Embryonic facial prominence (tissue), 1 donor: ENCODE results near the gene FOXP1.
A peak's percentile ranks its signal among the peaks of the same experiment; 100 is the strongest.

ENCODE experiments used
- DNase-seq: peaks from one replicate; pipeline ENCODE4 v3.0.0-alpha.2; 2016; ENCODE audit errors: extremely low spot score

Gene FOXP1

GRCh38 chr3:71149959-71150954 is 433.3 kb downstream of the FOXP1 start:
- DNase-seq, result no peak

- no peak for DNase-seq
Observed at GRCh38 chr3:71148455-71149060, 435.0 kb downstream of the FOXP1 start.

- DNase-seq, result no peak
Observed at GRCh38 chr3:71146673-71147072, 436.9 kb downstream of the FOXP1 start.

DNA sequence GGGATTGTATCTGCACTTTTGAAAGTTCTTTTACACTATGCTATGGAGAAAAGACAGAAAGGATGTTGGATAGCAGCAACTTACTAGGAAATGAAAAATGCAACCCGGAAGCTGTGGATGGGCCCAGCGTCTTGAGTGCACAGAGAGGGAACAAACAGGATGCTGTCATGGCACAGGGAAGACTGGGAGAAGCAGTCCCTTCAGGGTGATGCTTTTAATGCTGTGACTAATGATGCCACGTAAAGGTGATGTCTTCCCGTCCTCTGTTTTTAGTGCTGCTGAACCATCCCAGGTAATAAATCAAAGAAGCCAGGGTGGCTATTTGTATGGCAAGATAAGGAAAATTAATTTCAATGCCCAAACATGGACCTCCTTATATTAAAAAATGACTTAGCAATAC is 437.6 kb downstream of the FOXP1 start:
- DNase-seq, result no peak

DNA sequence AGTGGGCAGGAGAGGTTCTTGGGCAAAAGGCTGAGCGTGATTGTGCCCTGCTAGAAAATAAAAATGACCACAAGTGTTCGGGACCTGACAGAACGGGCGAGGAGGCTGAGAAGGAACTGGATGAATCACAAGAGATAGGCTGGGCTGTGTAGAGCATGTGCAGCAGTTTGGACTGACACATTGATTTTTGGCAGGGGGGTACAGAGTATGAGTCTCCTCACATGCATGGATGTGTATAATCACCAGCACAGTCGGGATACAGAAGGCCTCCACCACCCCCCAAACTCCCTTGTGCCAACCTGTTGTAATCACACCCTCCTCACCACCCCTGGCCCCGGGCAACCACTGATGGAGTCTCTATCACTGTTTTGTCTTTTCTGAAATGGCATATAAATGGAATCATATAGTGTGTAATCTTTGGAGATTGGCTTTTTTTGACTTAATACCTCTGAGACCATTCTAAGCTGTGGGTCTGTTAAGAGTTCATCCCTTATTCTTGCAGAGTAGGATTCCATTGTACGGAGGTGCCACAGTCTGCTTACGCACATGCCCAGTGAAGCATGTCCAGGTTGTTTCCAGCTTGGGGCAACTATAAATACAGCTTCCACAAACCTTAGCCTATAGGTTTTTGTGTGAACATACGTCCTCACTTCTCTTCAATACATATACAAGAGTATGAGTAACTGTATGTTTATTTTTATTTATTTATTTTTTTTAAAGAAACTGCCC is 438.8 kb downstream of the FOXP1 start:
- DNase-seq, result no peak

- DNase-seq, result no peak
Observed at GRCh38 chr3:71143493-71143892, 440.0 kb downstream of the FOXP1 start.

DNA sequence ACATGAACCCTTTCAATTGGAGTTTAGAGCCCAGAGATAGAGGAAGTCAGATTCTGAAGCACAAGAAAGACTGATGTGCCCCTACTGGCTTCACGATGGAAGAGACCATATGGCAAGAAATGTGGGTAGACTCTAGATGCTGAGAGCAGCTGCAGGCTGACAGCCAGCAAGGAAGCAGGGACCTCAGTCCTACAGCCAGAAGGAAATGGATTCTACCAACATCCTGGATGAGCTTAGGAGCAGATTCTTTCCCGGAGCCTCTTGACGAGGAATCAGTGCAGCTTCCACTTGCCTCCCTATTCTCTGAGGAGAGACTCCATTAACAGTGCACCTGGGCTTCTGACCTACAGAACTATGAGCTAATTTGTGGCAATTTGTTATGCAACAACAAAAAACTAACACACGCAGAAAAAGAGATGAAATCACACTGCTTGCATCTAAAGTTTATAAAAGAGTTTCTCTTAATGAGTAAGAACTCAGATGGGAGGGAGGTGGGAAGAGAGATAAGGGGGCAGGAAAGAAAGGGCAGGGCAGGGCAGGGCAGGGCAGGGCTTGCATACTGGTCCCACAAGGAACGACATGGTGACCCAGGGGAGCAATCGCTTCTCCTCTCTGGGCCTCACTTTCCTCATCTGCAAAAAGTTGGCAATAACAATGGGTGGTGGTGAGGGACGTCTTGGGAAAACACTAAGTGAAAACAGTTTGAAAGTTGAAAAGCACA is 440.9 kb downstream of the FOXP1 start:
- no peak for DNase-seq

DNA sequence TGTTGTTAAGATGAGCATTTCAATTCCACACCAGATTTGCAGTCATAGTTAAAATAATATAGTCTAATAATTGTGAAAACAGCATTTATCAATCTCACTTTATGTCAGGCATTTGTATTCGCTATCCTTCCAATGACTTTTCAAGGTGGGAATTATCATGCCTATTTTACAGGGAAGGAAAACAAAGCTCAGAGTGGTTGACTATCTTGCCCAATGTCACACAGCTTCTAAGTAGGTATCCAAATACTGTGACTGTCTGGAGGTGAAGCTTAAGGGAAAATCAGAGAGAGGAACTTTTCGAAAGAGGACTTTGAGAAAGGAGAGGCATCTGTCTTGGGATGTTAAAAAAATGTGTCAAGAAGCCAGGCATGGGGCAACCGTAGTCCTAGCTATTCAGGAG is 443.1 kb downstream of the FOXP1 start:
- no peak for DNase-seq

DNA sequence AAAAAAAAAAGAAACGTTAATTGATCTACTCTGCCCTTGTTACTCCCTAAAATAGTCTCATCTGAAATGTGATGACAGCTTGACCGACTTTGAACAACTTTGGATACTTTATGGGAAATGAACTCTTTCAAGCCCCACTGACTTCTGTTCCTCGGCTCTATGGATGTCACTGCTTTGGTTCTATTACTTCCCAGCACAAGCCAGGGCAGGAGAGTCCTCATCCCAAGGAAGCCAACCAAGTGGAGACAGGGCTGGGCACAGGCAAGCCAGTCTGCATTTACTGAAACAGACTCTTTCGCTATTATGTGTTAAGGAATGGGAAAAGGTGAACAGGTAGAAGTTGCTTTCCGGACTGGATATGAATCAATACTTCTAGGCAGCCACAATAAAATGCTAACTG is 444.0 kb downstream of the FOXP1 start:
- no peak for DNase-seq

DNA sequence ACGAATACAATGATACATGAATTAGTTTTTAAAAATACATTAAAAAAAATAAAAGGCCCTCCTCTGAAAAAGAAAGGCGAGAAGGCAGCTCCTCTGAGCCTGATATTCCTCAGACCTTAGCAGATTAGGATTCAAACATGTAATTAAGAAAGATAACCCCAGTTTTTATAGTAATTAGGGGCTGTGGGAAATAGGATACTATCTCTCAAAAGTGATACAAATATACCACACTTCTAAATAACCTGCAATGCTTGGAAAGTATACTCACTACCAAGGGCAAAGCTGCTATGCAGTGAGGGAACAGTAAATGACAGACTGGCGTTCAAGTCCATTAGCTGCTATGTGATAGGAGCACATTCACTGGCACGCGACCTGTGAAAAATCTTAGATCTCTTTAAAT is 445.1 kb downstream of the FOXP1 start:
- DNase-seq, result no peak

DNA sequence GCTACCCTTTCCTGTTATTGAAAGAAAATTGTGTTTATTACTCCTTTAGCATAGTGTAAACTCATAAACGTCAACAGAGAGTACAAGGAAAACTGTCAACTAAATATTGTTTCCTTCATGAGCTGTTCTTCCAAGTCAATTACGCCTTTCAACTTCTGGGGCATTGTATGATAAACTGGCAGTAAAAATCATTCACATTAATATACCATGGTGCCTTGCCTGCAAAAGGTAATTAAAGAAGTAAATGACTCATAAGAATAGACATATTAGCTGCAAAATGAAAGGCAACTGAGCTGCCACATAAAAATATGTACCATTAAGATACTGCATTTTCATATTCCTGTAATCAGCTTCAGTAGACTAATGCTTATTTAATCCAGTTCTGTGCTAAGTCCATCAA is 447.3 kb downstream of the FOXP1 start:
- DNase-seq, result no peak

DNA sequence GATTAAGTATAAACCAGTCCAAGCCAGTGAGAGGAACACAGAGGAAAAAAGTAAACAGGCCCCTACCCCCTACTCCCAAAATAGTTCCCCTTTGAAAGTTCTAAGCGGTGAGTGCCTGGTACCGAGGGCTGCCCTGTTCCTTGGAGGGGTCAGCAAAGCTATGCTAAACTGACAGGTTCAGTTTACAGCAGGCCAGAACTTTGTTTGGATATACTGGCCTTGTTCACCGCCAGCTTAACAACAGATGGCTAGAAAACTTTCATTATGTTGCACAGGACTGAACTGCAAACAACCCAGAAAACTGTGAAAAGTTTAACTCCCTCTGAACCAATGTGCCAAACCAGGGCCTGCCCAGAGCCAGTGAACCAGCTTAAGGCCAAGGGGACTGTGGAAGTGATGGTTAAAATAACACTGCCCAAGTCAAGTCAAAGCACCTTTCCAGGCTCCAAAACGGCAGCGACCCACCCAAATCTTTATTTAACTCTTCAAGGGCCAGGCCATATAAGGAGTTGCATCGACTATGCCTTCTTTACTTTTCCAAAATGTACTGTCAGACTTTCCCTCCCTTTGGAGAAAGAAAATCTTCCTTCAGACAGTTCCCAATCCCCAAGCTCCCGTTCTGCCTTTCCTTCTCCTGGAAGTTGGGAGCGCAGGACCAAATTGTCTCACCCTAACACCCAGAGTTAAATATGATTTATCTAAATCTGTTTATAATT is 448.0 kb downstream of the FOXP1 start:
- DNase-seq, result no peak

DNA sequence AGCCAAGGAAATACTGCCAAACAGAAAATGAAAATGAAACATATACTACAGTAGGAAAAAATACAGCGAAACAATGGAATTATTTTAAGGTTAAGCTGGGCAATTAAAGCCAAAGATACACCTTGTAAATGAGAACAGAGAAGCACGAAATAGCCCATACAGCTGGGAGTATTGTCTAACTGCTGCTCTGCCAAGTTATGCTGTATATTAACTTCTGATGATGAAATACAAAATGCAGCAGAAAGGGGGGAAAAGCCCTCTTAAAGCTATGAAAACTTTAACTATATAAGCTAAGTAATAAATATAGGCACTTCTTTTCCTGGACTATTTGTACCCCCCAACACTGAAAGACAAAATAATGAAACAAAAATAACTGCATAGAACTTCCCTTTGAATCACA is 449.0 kb downstream of the FOXP1 start:
- DNase-seq, result no peak

- DNase-seq, result no peak
Observed at GRCh38 chr3:71133865-71134264, 449.7 kb downstream of the FOXP1 start.

DNA sequence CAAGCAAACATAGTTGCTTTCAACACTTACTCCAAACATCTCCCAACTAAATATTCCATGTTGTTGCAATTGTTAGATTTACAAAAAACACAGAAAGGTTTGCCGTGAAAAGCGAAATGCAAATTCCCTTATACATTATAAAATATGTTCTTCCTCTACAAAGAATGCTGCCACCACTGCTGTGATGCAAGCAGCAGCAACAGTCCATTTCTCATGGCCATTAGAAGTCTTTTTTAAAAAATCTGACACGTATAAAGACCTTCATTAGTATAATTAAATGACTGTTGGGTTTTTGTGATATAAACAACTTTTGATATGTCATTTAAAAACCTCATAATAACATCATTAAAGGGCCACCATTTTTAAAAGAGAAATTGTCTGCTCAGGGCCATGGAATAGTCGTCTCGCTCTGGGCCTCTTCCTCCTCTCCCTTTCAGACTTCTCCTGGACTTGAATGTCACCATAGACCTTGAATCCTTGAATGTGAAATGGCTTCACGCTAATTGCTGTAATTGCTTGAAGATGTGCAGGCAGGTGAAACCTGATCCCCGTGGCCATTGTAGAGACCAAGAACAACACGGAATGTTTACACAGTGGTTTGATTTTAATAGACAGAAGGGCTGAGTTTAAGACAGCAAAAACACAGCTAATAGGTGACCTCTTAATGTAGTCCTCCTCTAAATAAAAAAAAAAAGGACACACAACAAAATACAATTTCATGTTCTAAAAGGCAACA is 450.4 kb downstream of the FOXP1 start:
- DNase-seq, result no peak

- DNase-seq, result no peak
Observed at GRCh38 chr3:71131375-71132314, 451.9 kb downstream of the FOXP1 start.

- DNase-seq, result peak; percentile 54
Observed at GRCh38 chr3:71130471-71131374, 452.8 kb downstream of the FOXP1 start.
